Hepatocyte (in vitro differentiated cells): ENCODE data around the gene SCYL3. TPM values are rescaled to one million over a fixed set of nuclear protein-coding genes. Genes with fewer than 3 reads are reported as not detected.

Experiments
- DNase-seq: peaks from one replicate; pipeline ENCODE4 v3.0.0-alpha.2; 2016; ENCODE audit warnings: low spot score
- H2AFZ ChIP-seq: fragments of 200-600 bp; sonication (generic); 2 replicates; pipeline ENCODE4 v1.6.0; 2016; ENCODE audit warnings: antibody characterized with exemption, mild to moderate bottlenecking
- H3K27ac ChIP-seq: fragments of 200-600 bp; sonication (generic); 2 replicates; pipeline ENCODE4 v1.5.1; 2016; ENCODE audit warnings: mild to moderate bottlenecking
- H3K27me3 ChIP-seq: fragments of 200-600 bp; sonication (generic); 2 replicates; pipeline ENCODE4 v1.6.1; 2016
- H3K36me3 ChIP-seq: fragments of 200-600 bp; sonication (generic); replicated peaks from 2 replicates; pipeline ENCODE4 v1.5.1; 2016; ENCODE audit warnings: low read depth; ENCODE audit not compliant: insufficient read depth
- H3K4me1 ChIP-seq: fragments of 200-600 bp; sonication (generic); 2 replicates; pipeline ENCODE4 v1.5.1; 2016; ENCODE audit warnings: mild to moderate bottlenecking, moderate library complexity; ENCODE audit not compliant: insufficient read depth
- H3K4me2 ChIP-seq: fragments of 200-600 bp; sonication (generic); 2 replicates; pipeline ENCODE4 v1.6.0; 2016
- H3K4me3 ChIP-seq: fragments of 200-600 bp; sonication (generic); 2 replicates; pipeline ENCODE4 v1.5.1; 2016; ENCODE audit warnings: mild to moderate bottlenecking
- H3K79me2 ChIP-seq: fragments of 200-600 bp; sonication (generic); 2 replicates; pipeline ENCODE4 v1.6.0; 2017; ENCODE audit warnings: mild to moderate bottlenecking
- H3K9me2 ChIP-seq: fragments of 200-600 bp; sonication (generic); replicated peaks from 2 replicates; pipeline ENCODE4 v1.6.0; 2017; ENCODE audit warnings: mild to moderate bottlenecking; ENCODE audit not compliant: insufficient read depth
- H3K9me3 ChIP-seq: fragments of 200-600 bp; sonication (generic); 2 replicates; pipeline ENCODE4 v1.5.1; 2016; ENCODE audit warnings: low read depth, mild to moderate bottlenecking
- H4K20me1 ChIP-seq: fragments of 200-600 bp; sonication (generic); 2 replicates; pipeline ENCODE4 v1.6.0; 2016; ENCODE audit warnings: mild to moderate bottlenecking; ENCODE audit not compliant: insufficient read depth, poor library complexity, severe bottlenecking
- EZH2 ChIP-seq: fragments of 200-600 bp; sonication (generic); IDR thresholded peaks from 2 replicates; pipeline ENCODE4 v1.6.1; 2016; ENCODE audit warnings: antibody characterized with exemption, mild to moderate bottlenecking, borderline replicate concordance
- EZH2phosphoT487 ChIP-seq: fragments of 200-600 bp; sonication (generic); IDR thresholded peaks from one replicate; pipeline ENCODE4 v1.6.1; 2018; ENCODE audit warnings: antibody characterized with exemption, mild to moderate bottlenecking, low read depth, moderate library complexity; ENCODE audit not compliant: unreplicated experiment, severe bottlenecking
- WGBS: methylation state at CpG from one replicate; pipeline ENCODE4 v1.1.6; 2016; ENCODE audit warnings: low lambda C conversion rate; ENCODE audit errors: missing lambda C conversion rate; 5-methylcytosine and 5-hydroxymethylcytosine counted together
- polyA plus RNA-seq: library from polyadenylated mRNA; unstranded; fragments of >200 nt; fragmentation: Nextera tagmentation; extraction: Ambion mirVana; gene quantifications from 2 replicates; pipeline ENCODE4 v1.2.1, GENCODE V29; 2016
- total RNA-seq: library from RNA; depleted of rRNA; stranded (reverse); fragments of >200 nt; gene quantifications from 2 replicates; pipeline ENCODE4 v1.2.3, GENCODE V29; 2014
- TF ChIP-seq, protein P1 (sequence below): fragments of 200-600 bp; sonication (generic); IDR thresholded peaks from 2 replicates; pipeline ENCODE4 v1.5.1; 2016; ENCODE audit warnings: antibody characterized with exemption, mild to moderate bottlenecking; ENCODE audit not compliant: poor library complexity

SCYL3 gene
- total and polyA plus RNA-seq, 2 experiments from 2014 or later = 4.9 to 7.7 TPM

DNA sequence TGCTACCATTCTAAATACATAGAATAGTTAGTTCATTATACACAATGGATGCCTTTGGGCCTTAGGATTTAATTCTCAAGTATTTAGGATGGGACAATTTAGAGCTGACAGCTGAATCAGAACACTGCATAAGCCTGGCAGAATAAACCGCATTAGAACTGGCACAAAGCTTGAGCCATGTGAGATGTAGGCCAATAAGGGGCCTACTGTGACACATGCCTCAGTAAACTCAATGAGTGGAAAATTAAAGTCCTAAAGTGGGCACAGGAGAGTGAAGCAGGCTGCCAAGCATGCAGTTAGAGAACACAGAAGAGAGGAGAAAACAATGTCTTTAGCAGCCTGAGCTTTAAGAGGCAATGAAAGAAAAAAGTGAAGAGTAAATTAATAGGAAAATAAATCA, 24.3 kb downstream of the SCYL3 start:
- Histone ChIP-seq H2AFZ (no peak overlapping the region), H3K4me3 (no peak overlapping the region), H3K4me2 (no peak overlapping the region), H3K9me2 (no peaks in the 10 kb centered on the region), H3K4me1 (no peaks in the 10 kb centered on the region), H3K27ac (no peak overlapping the region), H3K27me3 (no peaks in the 10 kb centered on the region), H3K9me3 (no peaks in the 10 kb centered on the region), H4K20me1 (no peaks in the 10 kb centered on the region), H3K79me2 (no peaks in the 10 kb centered on the region), H3K36me3 (no peaks in the 10 kb centered on the region)
- no peak for DNase-seq
- TF ChIP-seq EZH2 (no peak), EZH2phosphoT487 (no peak)
- TF ChIP-seq, protein P1, sequence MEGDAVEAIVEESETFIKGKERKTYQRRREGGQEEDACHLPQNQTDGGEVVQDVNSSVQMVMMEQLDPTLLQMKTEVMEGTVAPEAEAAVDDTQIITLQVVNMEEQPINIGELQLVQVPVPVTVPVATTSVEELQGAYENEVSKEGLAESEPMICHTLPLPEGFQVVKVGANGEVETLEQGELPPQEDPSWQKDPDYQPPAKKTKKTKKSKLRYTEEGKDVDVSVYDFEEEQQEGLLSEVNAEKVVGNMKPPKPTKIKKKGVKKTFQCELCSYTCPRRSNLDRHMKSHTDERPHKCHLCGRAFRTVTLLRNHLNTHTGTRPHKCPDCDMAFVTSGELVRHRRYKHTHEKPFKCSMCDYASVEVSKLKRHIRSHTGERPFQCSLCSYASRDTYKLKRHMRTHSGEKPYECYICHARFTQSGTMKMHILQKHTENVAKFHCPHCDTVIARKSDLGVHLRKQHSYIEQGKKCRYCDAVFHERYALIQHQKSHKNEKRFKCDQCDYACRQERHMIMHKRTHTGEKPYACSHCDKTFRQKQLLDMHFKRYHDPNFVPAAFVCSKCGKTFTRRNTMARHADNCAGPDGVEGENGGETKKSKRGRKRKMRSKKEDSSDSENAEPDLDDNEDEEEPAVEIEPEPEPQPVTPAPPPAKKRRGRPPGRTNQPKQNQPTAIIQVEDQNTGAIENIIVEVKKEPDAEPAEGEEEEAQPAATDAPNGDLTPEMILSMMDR = no peak
- 100% methylated on average over 1 of the region's 1 CpG for WGBS

GRCh38 chr1:169868978-169869377, 24.7 kb downstream of the SCYL3 start:
- WGBS = 97% methylated on average over 2 of the region's 2 CpGs

DNA sequence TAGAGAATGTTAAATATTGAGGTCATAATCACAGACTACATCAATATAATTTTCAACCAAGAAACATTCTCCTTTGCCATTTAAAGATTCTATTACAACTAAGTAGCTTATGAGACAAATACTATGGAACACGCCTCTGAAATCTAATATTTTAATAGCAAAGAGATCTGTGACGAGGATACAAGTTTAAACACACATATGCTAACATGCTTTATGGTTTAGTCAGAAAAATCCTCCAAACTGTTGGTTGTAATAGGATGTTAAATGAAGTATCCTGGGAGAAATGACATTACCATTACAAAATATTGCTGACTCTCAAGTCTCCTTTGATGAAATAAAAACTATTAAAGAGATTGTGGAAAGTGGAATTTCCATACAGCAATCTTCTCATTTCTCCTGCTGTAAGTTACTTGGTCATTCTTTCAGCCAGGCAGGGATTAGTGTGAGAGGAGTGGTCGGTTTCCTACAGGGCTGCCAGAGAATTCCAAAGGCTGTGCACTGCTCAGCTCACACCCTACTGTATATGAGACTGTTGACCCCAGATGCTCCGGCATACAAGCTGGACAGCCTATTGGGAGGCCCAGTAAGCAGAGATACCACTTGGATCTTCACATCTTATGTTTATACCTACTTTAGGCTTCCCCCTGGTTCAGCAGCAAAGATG, 26.6 kb downstream of the SCYL3 start:
- TF ChIP-seq EZH2 (no peak), EZH2phosphoT487 (no peak)
- TF ChIP-seq, protein P1 = no peak
- Histone ChIP-seq H4K20me1 (no peaks in the 10 kb centered on the region), H3K9me3 (no peaks in the 10 kb centered on the region), H3K27ac (no peak overlapping the region), H2AFZ (no peak overlapping the region), H3K79me2 (no peaks in the 10 kb centered on the region), H3K4me1 (no peaks in the 10 kb centered on the region), H3K27me3 (no peaks in the 10 kb centered on the region), H3K4me2 (no peak overlapping the region), H3K4me3 (no peak overlapping the region), H3K9me2 (no peaks in the 10 kb centered on the region), H3K36me3 (no peaks in the 10 kb centered on the region)
- 86% methylated on average over 4 of the region's 4 CpGs for WGBS
- no peak for DNase-seq

More at GRCh38 chr1:169868978-169869377, 24.7 kb downstream of the SCYL3 start:
- H2AFZ ChIP-seq = no peak overlapping the region
- no peak overlapping the region for H3K4me3 ChIP-seq
- H3K27ac ChIP-seq = no peak overlapping the region
- no peaks in the 10 kb centered on the region for H3K79me2 ChIP-seq
- TF ChIP-seq EZH2phosphoT487 = no peak
- no peak for TF ChIP-seq EZH2
- TF ChIP-seq, protein P1 = no peak
- DNase-seq = no peak
- no peaks in the 10 kb centered on the region for H3K4me1 ChIP-seq
- no peak overlapping the region for H3K4me2 ChIP-seq
- no peaks in the 10 kb centered on the region for H4K20me1 ChIP-seq
- H3K9me2 ChIP-seq = no peaks in the 10 kb centered on the region
- no peaks in the 10 kb centered on the region for H3K9me3 ChIP-seq
- no peaks in the 10 kb centered on the region for H3K27me3 ChIP-seq
- H3K36me3 ChIP-seq = no peaks in the 10 kb centered on the region
